Activated CD4-positive, alpha-beta memory T cell treated with anti-CD3 and anti-CD28 coated beads for 36 hours (primary cell): ENCODE data around the gene ZNF532. TPM values are rescaled to one million over a fixed set of nuclear protein-coding genes. Genes with fewer than 3 reads are reported as not detected.

ENCODE experiments used
- CTCF ChIA-PET: fragments of 350-600 bp; sonication (Branson Sonifier 250); formaldehyde crosslinking; loops from one replicate; lab custom pipeline; 2021; ENCODE audit warnings: antibody characterized with exemption, inconsistent platforms; lab: Charles Lee
- POLR2A ChIA-PET: fragments of 350-600 bp; sonication (Branson Sonifier 250); formaldehyde crosslinking; loops from one replicate; lab custom pipeline; 2021; ENCODE audit warnings: antibody characterized with exemption; lab: Charles Lee
- DNase-seq: peaks from one replicate; pipeline ENCODE4 v3.0.0-alpha.2; 2020
- H3K27ac Mint-ChIP-seq: one replicate; pipeline ENCODE4 v1.8.0; 2021; ENCODE audit warnings: mixed read lengths
- H3K27me3 Mint-ChIP-seq: one replicate; pipeline ENCODE4 v1.8.0; 2021; ENCODE audit warnings: mixed read lengths
- H3K36me3 Mint-ChIP-seq: one replicate; pipeline ENCODE4 v1.8.0; 2021; ENCODE audit warnings: mixed read lengths
- H3K4me1 Mint-ChIP-seq: one replicate; pipeline ENCODE4 v1.8.0; 2021; ENCODE audit warnings: low read depth, mixed read lengths
- H3K4me3 Mint-ChIP-seq: one replicate; pipeline ENCODE4 v1.8.0; 2021; ENCODE audit warnings: mild to moderate bottlenecking, mixed read lengths
- H3K9me3 Mint-ChIP-seq: one replicate; pipeline ENCODE4 v1.8.0; 2021; ENCODE audit warnings: mixed read lengths
- intact Hi-C: fragments of 100-400 bp; cut with micrococcal nuclease; formaldehyde crosslinking; loops from one replicate; pipeline ENCODE4 v1.15.1; 2023
- total RNA-seq, 2 experiments: library from RNA; stranded (reverse); gene quantifications; one replicate each; pipeline ENCODE4 v1.2.3, GENCODE V29; 2021

The ZNF532 gene
- total RNA-seq, 2 experiments from 2014 or later, result 5.5 to 5.7 TPM

GRCh38 chr18:58865701-58866065 lies 1.0 kb downstream of the ZNF532 start:
- CTCF ChIA-PET, result no interaction called here
- peaks cover 11% of the 10 kb centered on the region for H3K4me1 Mint-ChIP-seq
- no peak overlapping the region for H3K27ac Mint-ChIP-seq
- POLR2A ChIA-PET, result no interaction called here
- H3K27me3 Mint-ChIP-seq, result peaks cover 53% of the 10 kb centered on the region
- intact Hi-C loops, result no loop called here
- no peak for DNase-seq
- H3K9me3 Mint-ChIP-seq, result no peaks in the 10 kb centered on the region
- no peak overlapping the region for H3K4me3 Mint-ChIP-seq
- H3K36me3 Mint-ChIP-seq, result no peaks in the 10 kb centered on the region

GRCh38 chr18:58866066-58866772 lies 1.5 kb downstream of the ZNF532 start:
- CTCF ChIA-PET, result no interaction called here
- no peak overlapping the region for H3K4me3 Mint-ChIP-seq
- H3K4me1 Mint-ChIP-seq, result peaks cover 11% of the 10 kb centered on the region
- no peak for DNase-seq
- no peaks in the 10 kb centered on the region for H3K9me3 Mint-ChIP-seq
- no peak overlapping the region for H3K27ac Mint-ChIP-seq
- no peaks in the 10 kb centered on the region for H3K36me3 Mint-ChIP-seq
- peaks cover 52% of the 10 kb centered on the region for H3K27me3 Mint-ChIP-seq
- intact Hi-C loops, result no loop called here
- POLR2A ChIA-PET, result no interaction called here

- no peak overlapping the region for H3K27ac Mint-ChIP-seq
- no peak overlapping the region for H3K4me3 Mint-ChIP-seq
- no peaks in the 10 kb centered on the region for H3K9me3 Mint-ChIP-seq
- no peaks in the 10 kb centered on the region for H3K36me3 Mint-ChIP-seq
- intact Hi-C loops, result no loop called here
- no peak for DNase-seq
- H3K27me3 Mint-ChIP-seq, result peaks cover 50% of the 10 kb centered on the region
- POLR2A ChIA-PET, result no interaction called here
- CTCF ChIA-PET, result no interaction called here
- peaks cover 11% of the 10 kb centered on the region for H3K4me1 Mint-ChIP-seq
These were observed 2.1 kb downstream of the ZNF532 start for GRCh38 chr18:58866773-58867150.

DNA sequence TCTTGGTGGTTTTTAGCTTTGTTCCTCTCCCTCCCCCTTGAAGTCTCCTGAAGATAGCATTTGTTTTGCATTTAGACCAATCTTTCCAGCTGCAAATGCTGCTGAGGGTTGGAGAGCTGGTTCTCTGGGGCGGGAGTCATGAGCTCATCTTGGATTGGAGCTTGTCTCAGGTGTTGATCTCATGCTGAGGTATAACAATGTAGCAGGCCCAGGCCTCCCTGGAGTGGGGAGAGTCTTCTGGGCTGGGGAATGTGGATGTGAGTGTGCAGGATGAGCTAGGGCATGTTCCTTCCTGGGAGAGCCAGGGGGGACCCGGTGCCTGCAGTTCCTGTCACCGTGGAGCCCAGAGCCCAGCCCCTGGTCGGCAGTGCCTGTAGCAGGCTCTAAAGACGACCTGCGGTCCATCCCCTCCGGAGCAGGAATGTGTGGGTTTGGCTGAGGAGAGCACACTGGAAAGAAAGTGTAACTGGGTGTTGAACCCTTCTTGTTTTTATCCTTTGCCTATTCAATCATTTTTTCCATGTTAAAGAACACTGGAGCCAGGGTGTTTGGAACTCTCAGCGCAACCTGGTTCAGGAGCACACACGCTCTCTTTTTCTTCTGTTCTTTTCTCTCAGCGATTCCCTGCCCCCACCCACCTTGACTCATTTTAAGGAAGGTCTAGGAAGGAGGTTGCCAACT lies 2.7 kb downstream of the ZNF532 start:
- Mint-ChIP-seq H3K4me1 (peaks cover 9% of the 10 kb centered on the region), H3K9me3 (no peaks in the 10 kb centered on the region), H3K27me3 (peaks cover 45% of the 10 kb centered on the region), H3K27ac (no peak overlapping the region), H3K4me3 (no peak overlapping the region), H3K36me3 (no peaks in the 10 kb centered on the region)
- intact Hi-C loops, result no loop called here
- no peak for DNase-seq
- POLR2A ChIA-PET, result no interaction called here
- CTCF ChIA-PET, result no interaction called here

DNA sequence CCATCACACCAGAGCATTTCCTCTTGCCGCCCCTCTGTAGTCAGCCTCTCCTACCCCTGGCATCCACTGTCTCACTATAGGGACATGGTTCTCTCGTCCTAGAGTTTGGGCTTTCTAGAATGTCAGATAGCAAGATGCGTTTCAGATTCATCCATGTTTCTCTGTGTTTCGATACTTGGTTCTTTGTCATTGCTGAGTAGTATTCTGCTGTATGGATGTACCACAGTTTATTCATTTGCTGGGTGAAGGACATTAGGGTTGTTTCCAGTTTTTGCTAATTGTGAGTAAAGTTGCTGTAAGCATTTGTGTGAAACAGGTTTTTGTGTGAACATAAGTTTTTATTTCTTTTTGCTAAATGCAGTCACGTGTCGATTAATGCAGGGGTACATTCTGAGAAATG lies 3.8 kb downstream of the ZNF532 start:
- H3K36me3 Mint-ChIP-seq, result no peaks in the 10 kb centered on the region
- H3K9me3 Mint-ChIP-seq, result no peaks in the 10 kb centered on the region
- intact Hi-C loops, result no loop called here
- H3K4me3 Mint-ChIP-seq, result no peak overlapping the region
- ChIA-PET POLR2A (no interaction called here), CTCF (no interaction called here)
- DNase-seq, result no peak
- H3K27me3 Mint-ChIP-seq, result peaks cover 40% of the 10 kb centered on the region
- H3K27ac Mint-ChIP-seq, result no peak overlapping the region
- peaks cover 4% of the 10 kb centered on the region for H3K4me1 Mint-ChIP-seq

GRCh38 chr18:58870130-58870529 lies 5.5 kb downstream of the ZNF532 start:
- Mint-ChIP-seq H3K4me1 (no peaks in the 10 kb centered on the region), H3K27me3 (peaks cover 32% of the 10 kb centered on the region), H3K36me3 (no peaks in the 10 kb centered on the region), H3K27ac (no peak overlapping the region), H3K4me3 (no peak overlapping the region), H3K9me3 (no peaks in the 10 kb centered on the region)
- intact Hi-C loops, result no loop called here
- DNase-seq, result no peak
- POLR2A ChIA-PET, result no interaction called here
- CTCF ChIA-PET, result no interaction called here

- Mint-ChIP-seq H3K4me3 (no peak overlapping the region), H3K27me3 (peaks cover 28% of the 10 kb centered on the region), H3K27ac (no peak overlapping the region), H3K4me1 (no peaks in the 10 kb centered on the region), H3K9me3 (no peaks in the 10 kb centered on the region), H3K36me3 (no peaks in the 10 kb centered on the region)
- ChIA-PET POLR2A (no interaction called here), CTCF (no interaction called here)
- intact Hi-C loops, result no loop called here
- DNase-seq, result no peak
These were observed 5.9 kb downstream of the ZNF532 start for GRCh38 chr18:58870621-58871020.

GRCh38 chr18:58871514-58872420 lies 7.1 kb downstream of the ZNF532 start:
- no peaks in the 10 kb centered on the region for H3K36me3 Mint-ChIP-seq
- H3K27ac Mint-ChIP-seq, result no peak overlapping the region
- intact Hi-C loops, result no loop called here
- POLR2A ChIA-PET, result no interaction called here
- H3K4me3 Mint-ChIP-seq, result no peak overlapping the region
- CTCF ChIA-PET, result no interaction called here
- H3K9me3 Mint-ChIP-seq, result no peaks in the 10 kb centered on the region
- DNase-seq, result no peak
- peaks cover 25% of the 10 kb centered on the region for H3K27me3 Mint-ChIP-seq
- no peaks in the 10 kb centered on the region for H3K4me1 Mint-ChIP-seq

GRCh38 chr18:58878640-58879039 lies 14.0 kb downstream of the ZNF532 start:
- CTCF ChIA-PET, result no interaction called here
- no peak overlapping the region for H3K4me3 Mint-ChIP-seq
- H3K9me3 Mint-ChIP-seq, result no peaks in the 10 kb centered on the region
- DNase-seq, result no peak
- no peak overlapping the region for H3K27ac Mint-ChIP-seq
- intact Hi-C loops, result no loop called here
- H3K27me3 Mint-ChIP-seq, result peaks cover 7% of the 10 kb centered on the region
- H3K36me3 Mint-ChIP-seq, result no peaks in the 10 kb centered on the region
- H3K4me1 Mint-ChIP-seq, result no peaks in the 10 kb centered on the region
- POLR2A ChIA-PET, result interaction anchor here (0.6 kb wide), 1 partner anchor 134 kb away, joined by 5 read pairs; no protein-coding TSS in a partner anchor

GRCh38 chr18:58881477-58881876 lies 16.8 kb downstream of the ZNF532 start:
- Mint-ChIP-seq H3K27me3 (peaks cover 5% of the 10 kb centered on the region), H3K27ac (no peak overlapping the region), H3K36me3 (no peaks in the 10 kb centered on the region), H3K4me3 (no peak overlapping the region), H3K9me3 (no peaks in the 10 kb centered on the region), H3K4me1 (no peaks in the 10 kb centered on the region)
- DNase-seq, result no peak
- ChIA-PET POLR2A (no interaction called here), CTCF (interaction anchor here (0.5 kb wide), 1 partner anchor 167 kb away, joined by 4 read pairs; no protein-coding TSS in a partner anchor)
- intact Hi-C loops, result no loop called here

DNA sequence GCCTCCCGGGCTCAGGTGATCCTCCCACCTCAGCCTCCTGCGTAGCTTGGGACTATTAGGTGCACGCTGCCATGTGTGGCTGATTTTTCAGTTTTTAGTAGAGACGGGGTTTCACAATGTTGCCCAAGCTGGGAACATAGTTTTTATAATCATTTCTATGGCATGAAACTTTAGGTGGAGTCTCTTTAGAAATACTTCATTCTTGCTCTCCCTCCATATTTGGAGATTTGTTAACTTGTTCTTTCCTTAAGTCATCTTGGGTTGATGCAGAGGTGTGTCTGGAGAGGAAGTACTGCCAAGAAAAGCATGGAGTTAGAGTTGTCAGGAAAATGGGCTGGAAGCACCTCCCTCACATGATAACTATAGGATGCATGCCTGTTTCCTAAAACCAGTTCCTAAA lies 17.4 kb downstream of the ZNF532 start:
- Mint-ChIP-seq H3K9me3 (no peaks in the 10 kb centered on the region), H3K27me3 (peaks cover 1% of the 10 kb centered on the region), H3K4me3 (no peak overlapping the region), H3K27ac (no peak overlapping the region), H3K36me3 (no peaks in the 10 kb centered on the region), H3K4me1 (peaks cover 1% of the 10 kb centered on the region)
- intact Hi-C loops, result no loop called here
- DNase-seq, result no peak
- ChIA-PET CTCF (no interaction called here), POLR2A (no interaction called here)

DNA sequence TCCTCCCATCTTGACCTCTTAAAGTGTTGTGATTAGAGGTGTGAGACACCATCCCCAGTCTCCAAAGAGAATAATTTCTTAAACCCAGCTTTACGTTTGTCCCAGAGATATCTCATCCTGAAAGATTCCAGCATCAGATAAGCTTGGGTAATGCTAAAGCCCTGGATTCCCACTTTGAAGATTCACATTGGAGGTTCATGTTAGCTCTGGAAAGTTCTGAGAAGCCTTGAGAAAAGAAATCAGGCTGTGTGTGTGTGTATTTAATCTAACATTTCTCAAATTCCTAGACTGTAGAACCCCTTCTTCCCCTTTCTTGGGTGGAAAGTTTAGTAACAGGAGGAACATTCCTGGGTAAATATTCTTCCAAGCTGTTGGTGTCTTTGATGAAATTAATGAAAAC lies 18.0 kb downstream of the ZNF532 start:
- H3K36me3 Mint-ChIP-seq, result no peaks in the 10 kb centered on the region
- no peak for DNase-seq
- H3K4me1 Mint-ChIP-seq, result peaks cover 8% of the 10 kb centered on the region
- ChIA-PET CTCF (no interaction called here), POLR2A (no interaction called here)
- no peak overlapping the region for H3K27ac Mint-ChIP-seq
- H3K4me3 Mint-ChIP-seq, result no peak overlapping the region
- intact Hi-C loops, result no loop called here
- peaks cover 5% of the 10 kb centered on the region for H3K27me3 Mint-ChIP-seq
- no peaks in the 10 kb centered on the region for H3K9me3 Mint-ChIP-seq
